ENCODE data around the gene ZMPSTE24. TPM values are rescaled to one million over a fixed set of nuclear protein-coding genes. Genes with fewer than 3 reads are reported as not detected.
A peak's percentile ranks its signal among the peaks of the same experiment; 100 is the strongest.

ZMPSTE24 gene
- total RNA-seq, 1 donor from 2014 or later = 34.1 TPM

DNA sequence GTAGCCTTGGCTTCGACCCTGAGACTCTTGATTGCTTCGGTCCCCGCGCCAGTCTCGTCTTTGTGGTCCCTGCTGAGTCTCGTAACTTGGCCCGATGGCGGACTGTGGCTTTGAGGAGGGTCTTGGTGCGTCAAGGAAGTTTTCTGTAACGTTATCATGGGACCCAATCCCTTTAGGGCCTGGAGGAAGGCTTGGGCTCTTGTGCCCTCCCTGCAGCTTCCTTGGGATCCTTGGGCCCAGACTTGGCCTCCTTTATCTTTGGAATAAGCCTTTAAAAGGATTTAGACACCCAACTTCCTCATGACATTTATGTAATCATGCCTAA is 371 bp downstream of the ZMPSTE24 start:
- H3K36me3 Mint-ChIP-seq = peaks cover 20% of the 10 kb centered on the region
- H3K9me3 Mint-ChIP-seq = no peaks in the 10 kb centered on the region
- H3K4me1 Mint-ChIP-seq (ENCODE audit: unreplicated experiment) = peaks cover 20% of the 10 kb centered on the region

DNA sequence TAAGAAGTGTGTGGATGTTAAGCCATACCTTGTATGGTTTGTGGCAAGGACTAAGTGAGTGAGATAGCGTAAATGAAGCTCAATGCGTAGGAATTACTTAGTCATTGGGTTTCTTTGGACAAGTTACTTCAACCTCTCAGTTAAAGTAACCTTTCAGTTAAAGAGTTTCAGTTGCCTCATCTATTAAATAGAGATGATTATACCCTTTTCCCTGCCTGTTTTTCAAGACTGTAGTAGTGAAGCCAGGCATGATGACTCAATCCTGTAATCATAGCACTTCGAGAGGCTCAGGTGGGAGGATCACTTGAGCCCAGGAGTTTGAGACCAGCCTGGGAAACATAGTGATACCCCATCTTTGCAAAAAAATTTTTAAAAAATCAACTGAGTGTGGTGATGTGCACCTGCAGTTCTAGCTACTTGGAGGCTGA is 6.3 kb downstream of the ZMPSTE24 start:
- no peak for DNase-seq (ENCODE audit: extremely low spot score, unreplicated experiment)
- no peaks in the 10 kb centered on the region for H3K9me3 Mint-ChIP-seq
- no peaks in the 10 kb centered on the region for H3K27me3 Mint-ChIP-seq
- TF ChIP-seq, protein P1, sequence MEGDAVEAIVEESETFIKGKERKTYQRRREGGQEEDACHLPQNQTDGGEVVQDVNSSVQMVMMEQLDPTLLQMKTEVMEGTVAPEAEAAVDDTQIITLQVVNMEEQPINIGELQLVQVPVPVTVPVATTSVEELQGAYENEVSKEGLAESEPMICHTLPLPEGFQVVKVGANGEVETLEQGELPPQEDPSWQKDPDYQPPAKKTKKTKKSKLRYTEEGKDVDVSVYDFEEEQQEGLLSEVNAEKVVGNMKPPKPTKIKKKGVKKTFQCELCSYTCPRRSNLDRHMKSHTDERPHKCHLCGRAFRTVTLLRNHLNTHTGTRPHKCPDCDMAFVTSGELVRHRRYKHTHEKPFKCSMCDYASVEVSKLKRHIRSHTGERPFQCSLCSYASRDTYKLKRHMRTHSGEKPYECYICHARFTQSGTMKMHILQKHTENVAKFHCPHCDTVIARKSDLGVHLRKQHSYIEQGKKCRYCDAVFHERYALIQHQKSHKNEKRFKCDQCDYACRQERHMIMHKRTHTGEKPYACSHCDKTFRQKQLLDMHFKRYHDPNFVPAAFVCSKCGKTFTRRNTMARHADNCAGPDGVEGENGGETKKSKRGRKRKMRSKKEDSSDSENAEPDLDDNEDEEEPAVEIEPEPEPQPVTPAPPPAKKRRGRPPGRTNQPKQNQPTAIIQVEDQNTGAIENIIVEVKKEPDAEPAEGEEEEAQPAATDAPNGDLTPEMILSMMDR (conservative IDR thresholded peaks at IDR 0.05) = no peak
- H3K27ac Mint-ChIP-seq = no peak overlapping the region
- peaks cover 28% of the 10 kb centered on the region for H3K36me3 Mint-ChIP-seq
- no peak overlapping the region for H3K4me3 Mint-ChIP-seq
- H3K4me1 Mint-ChIP-seq (ENCODE audit: unreplicated experiment) = peaks cover 9% of the 10 kb centered on the region

More for the DNA sequence above, 371 bp downstream of the ZMPSTE24 start:
- TF ChIP-seq, protein P1 (conservative IDR thresholded peaks at IDR 0.05) = no peak
- Mint-ChIP-seq H3K4me3 (peak overlapping the region; percentile 97), H3K27me3 (no peaks in the 10 kb centered on the region), H3K27ac (peak overlapping the region; percentile 99)
- no peak for DNase-seq (ENCODE audit: extremely low spot score, unreplicated experiment)

DNA sequence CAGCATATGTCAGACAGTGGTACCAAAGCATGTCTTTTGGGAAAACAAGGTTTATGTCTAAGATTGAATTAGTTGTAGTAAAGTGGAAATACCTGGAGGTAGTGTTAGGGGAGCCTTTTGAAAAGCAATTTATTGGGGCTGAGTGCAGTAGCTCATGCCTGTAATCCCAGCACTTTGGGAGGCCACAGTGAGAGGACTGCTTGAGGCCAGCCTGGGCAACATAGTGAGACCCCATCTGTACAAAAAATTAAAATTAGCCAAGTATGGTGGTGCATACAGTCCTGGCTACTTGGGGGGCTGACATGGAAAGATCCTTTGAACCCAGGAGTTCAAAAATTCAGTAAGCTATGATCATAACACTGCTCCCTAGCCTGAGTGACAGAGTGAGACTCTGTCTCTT is 7.3 kb downstream of the ZMPSTE24 start:
- H3K4me3 Mint-ChIP-seq = no peak overlapping the region
- no peak overlapping the region for H3K27ac Mint-ChIP-seq
- no peak for DNase-seq (ENCODE audit: extremely low spot score, unreplicated experiment)
- H3K4me1 Mint-ChIP-seq (ENCODE audit: unreplicated experiment) = peaks cover 7% of the 10 kb centered on the region
- no peaks in the 10 kb centered on the region for H3K27me3 Mint-ChIP-seq
- peaks cover 33% of the 10 kb centered on the region for H3K36me3 Mint-ChIP-seq
- no peaks in the 10 kb centered on the region for H3K9me3 Mint-ChIP-seq
- TF ChIP-seq, protein P1 (conservative IDR thresholded peaks at IDR 0.05) = no peak

DNA sequence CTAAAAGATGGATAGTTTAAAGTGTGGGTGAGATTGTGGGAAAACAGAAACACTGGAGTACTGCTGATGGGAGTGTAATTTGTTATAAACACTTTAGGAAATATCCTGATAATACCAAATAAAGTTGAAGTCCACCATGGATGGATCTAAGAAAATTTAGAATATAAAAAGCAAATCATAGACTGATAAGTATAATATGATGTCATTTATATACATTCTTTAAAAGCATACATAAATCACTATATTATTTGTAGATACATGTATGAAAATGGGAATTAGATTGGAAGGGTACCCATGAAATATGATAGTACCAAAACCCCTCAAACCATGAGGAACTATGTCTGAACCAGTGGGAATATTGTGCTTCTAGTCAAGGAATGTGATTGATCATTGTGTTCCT is 7.9 kb downstream of the ZMPSTE24 start:
- DNase-seq (ENCODE audit: extremely low spot score, unreplicated experiment) = no peak
- Mint-ChIP-seq H3K27me3 (no peaks in the 10 kb centered on the region), H3K4me1 (ENCODE audit: unreplicated experiment) (peaks cover under 1% of the 10 kb centered on the region), H3K4me3 (no peak overlapping the region), H3K36me3 (peaks cover 33% of the 10 kb centered on the region), H3K9me3 (no peaks in the 10 kb centered on the region), H3K27ac (no peak overlapping the region)
- TF ChIP-seq, protein P1 (conservative IDR thresholded peaks at IDR 0.05) = no peak

DNA sequence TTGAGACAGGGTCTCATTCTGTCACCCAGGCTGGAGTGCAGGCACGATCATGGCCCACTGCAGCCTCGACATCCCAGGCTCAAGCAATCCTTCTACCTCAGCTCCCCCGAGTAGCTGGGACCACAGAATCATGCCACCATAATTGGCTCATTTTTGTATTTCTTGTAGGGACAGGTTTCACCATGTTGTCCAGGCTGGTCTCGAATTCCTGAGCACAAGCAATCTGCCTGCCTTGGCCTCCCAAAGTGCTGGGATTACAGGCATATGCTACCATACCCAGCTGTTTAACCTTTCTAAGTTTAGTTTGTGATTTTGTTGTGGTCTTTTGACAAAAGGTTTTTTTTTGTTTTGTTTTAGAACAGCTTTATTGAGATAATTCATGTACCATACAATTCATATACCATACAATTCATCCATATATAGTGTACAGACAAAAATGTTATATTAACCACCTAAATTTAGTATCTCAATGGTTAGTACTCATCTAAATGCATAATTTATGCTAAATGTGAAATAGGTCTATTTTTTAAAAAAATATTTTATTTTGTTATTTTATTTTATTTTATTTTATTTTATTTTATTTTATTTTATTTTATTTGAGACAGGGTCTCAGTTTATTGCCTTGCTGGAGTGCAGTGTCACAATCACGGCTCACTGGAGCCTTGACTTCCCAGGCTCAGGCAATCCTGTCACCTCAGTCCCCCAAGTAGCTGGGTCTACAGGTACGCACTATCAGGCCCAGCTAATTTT is 8.9 kb downstream of the ZMPSTE24 start:
- no peak for DNase-seq (ENCODE audit: extremely low spot score, unreplicated experiment)
- Mint-ChIP-seq H3K9me3 (no peaks in the 10 kb centered on the region), H3K36me3 (peaks cover 32% of the 10 kb centered on the region), H3K4me1 (ENCODE audit: unreplicated experiment) (no peaks in the 10 kb centered on the region), H3K4me3 (no peak overlapping the region), H3K27ac (no peak overlapping the region), H3K27me3 (no peaks in the 10 kb centered on the region)
- TF ChIP-seq, protein P1 (conservative IDR thresholded peaks at IDR 0.05) = no peak
